HepG2 (cell line): ENCODE data around the gene SAA2. TPM values are rescaled to one million over a fixed set of nuclear protein-coding genes. Genes with fewer than 3 reads are reported as not detected.
A peak's percentile ranks its signal among the peaks of the same experiment; 100 is the strongest.

Experiments used
- DNMT1 ChIP-seq: sonication (generic); formaldehyde crosslinking; IDR thresholded peaks from 2 replicates; pipeline ENCODE4 v1.5.1; 2020; ENCODE audit warnings: mild to moderate bottlenecking, missing genetic modification reagents
- FOXP1 ChIP-seq, 2 experiments: fragments of 450-650 bp in 1 of 2; IDR thresholded peaks; 2 replicates each; pipeline ENCODE4 v1.6.1; 2017 to 2018; ENCODE audit warnings: antibody characterized with exemption in 1 of 2
- GATAD2A ChIP-seq: IDR thresholded peaks from 2 replicates; pipeline ENCODE4 v1.6.1; 2016
- MED1 ChIP-seq: sonication (generic); formaldehyde crosslinking; IDR thresholded peaks from 2 replicates; pipeline ENCODE4 v1.4.0; 2020; ENCODE audit warnings: missing genetic modification reagents
- PHF21A ChIP-seq: sonication (generic); formaldehyde crosslinking; IDR thresholded peaks from 2 replicates; pipeline ENCODE4 v1.5.0; 2020; ENCODE audit warnings: mild to moderate bottlenecking, missing genetic modification reagents
- PTBP1 ChIP-seq: fragments of 200-400 bp; formaldehyde crosslinking; IDR thresholded peaks from 2 replicates; pipeline ENCODE4 v1.6.1; 2018; ENCODE audit warnings: low read length, low read depth; ENCODE audit not compliant: poor library complexity, severe bottlenecking
- REXO4 ChIP-seq: sonication (generic); formaldehyde crosslinking; IDR thresholded peaks from 2 replicates; pipeline ENCODE4 v1.8.0; 2022; ENCODE audit warnings: missing genetic modification reagents, mild to moderate bottlenecking, borderline replicate concordance
- SKI ChIP-seq: fragments of 450-650 bp; IDR thresholded peaks from one replicate; pipeline ENCODE4 v1.6.1; 2018; ENCODE audit warnings: mild to moderate bottlenecking; ENCODE audit not compliant: partially characterized antibody
- SOX6 ChIP-seq, 2 experiments: fragments of 450-650 bp in 1 of 2; sonication (generic) in 1 of 2; formaldehyde crosslinking in 1 of 2; IDR thresholded peaks; 2 replicates each; pipeline versions ENCODE4 v1.4.0 to v1.6.1; 2017 to 2020; ENCODE audit warnings: antibody characterized with exemption in 1 of 2, mild to moderate bottlenecking in 1 of 2, missing genetic modification reagents in 1 of 2
- TEAD3 ChIP-seq: optimal IDR thresholded peaks from 2 replicates; pipeline ENCODE3; 2016; ENCODE audit warnings: borderline replicate concordance
- ZFX ChIP-seq: sonication (generic); formaldehyde crosslinking; IDR thresholded peaks from 2 replicates; pipeline ENCODE4 v1.4.0; 2020; ENCODE audit warnings: mild to moderate bottlenecking, low read depth, missing genetic modification reagents, moderate library complexity
- ZNF205 ChIP-seq: IDR thresholded peaks from 2 replicates; pipeline ENCODE4 v1.6.1; 2018; ENCODE audit warnings: missing biosample characterization, missing genetic modification reagents
- ZNF891 ChIP-seq: sonication (generic); formaldehyde crosslinking; IDR thresholded peaks from 2 replicates; pipeline ENCODE4 v1.5.0; 2020; ENCODE audit warnings: mild to moderate bottlenecking, missing genetic modification reagents
- polyA plus RNA-seq, 8 experiments: library from polyadenylated mRNA; depleted of rRNA in 3 of 8; stranded (reverse) in 7 of 8; unstranded in 1 of 8; fragments of >200 nt; fragmentation: Illumina TruSeq in 4 of 8; extraction: Trizol in 4 of 8; gene quantifications; 2 replicates each; pipeline versions ENCODE4 v1.2.1 to v1.2.3, GENCODE V29; 2011 to 2016; ENCODE audit warnings: low read depth in 4 of 8, missing spikeins in 1 of 8, mixed read lengths in 1 of 8; ENCODE audit not compliant: insufficient read depth in 1 of 8
- total RNA-seq, 5 experiments: library from RNA; depleted of rRNA; stranded (reverse); fragments of >200 nt; fragmentation: Illumina TruSeq; extraction: Trizol; gene quantifications; 2 replicates each; pipeline ENCODE4 v1.2.3, GENCODE V29; 2016; ENCODE audit warnings: low read depth in 1 of 5
- TF ChIP-seq, protein P1 (sequence below): IDR thresholded peaks from 2 replicates; pipeline ENCODE4 v1.6.1; 2016; ENCODE audit warnings: mild to moderate bottlenecking, missing biosample characterization, missing genetic modification reagents
- TF ChIP-seq, protein P2 (sequence below): sonication (generic); formaldehyde crosslinking; IDR thresholded peaks from 2 replicates; pipeline ENCODE4; 2020; ENCODE audit warnings: missing genetic modification reagents, mild to moderate bottlenecking, borderline replicate concordance
- TF ChIP-seq, protein P3 (sequence below): sonication (generic); formaldehyde crosslinking; IDR thresholded peaks from 2 replicates; pipeline ENCODE4 v1.5.0; 2020; ENCODE audit warnings: mild to moderate bottlenecking, missing genetic modification reagents
- TF ChIP-seq, protein P4 (sequence below): sonication (generic); formaldehyde crosslinking; IDR thresholded peaks from 2 replicates; pipeline ENCODE4 v1.8.0; 2022; ENCODE audit warnings: mild to moderate bottlenecking, missing genetic modification reagents, moderate library complexity
- TF ChIP-seq, protein P5 (sequence below): conservative IDR thresholded peaks from 2 replicates; pipeline ENCODE4 v1.6.1; 2018; ENCODE audit warnings: missing genetic modification reagents
- TF ChIP-seq, protein P6 (sequence below): sonication (generic); formaldehyde crosslinking; IDR thresholded peaks from 2 replicates; pipeline ENCODE4 v1.5.1; 2020; ENCODE audit warnings: mild to moderate bottlenecking, missing genetic modification reagents, borderline replicate concordance
- TF ChIP-seq, protein P7 (sequence below): IDR thresholded peaks from 2 replicates; pipeline ENCODE4 v1.6.1; 2016

The SAA2 gene
- total and polyA plus RNA-seq, 2 of the 13 experiments (the other 11 are each of a cell fraction or from before 2014, with no cell fraction given), result 0.27 TPM; not detected in 1

DNA sequence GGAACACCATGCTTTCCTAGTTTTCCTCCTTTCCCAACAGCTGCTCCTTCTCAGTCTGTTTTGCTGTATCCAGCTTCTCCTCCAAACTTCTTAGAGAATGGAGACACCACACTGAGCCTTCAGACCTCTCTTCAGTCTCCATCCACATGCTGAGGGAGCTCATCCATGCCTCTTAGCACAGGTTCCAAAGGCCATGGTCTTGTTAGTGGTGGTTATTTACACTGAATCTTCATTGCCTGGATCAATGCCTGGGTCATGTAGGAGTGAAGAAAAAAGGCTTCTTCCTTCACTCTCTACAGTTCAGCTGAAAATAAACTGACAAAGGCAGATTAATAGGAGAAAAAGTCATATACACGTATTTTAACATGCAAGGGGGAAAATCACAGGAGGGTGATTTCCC lies 8.8 kb downstream of the SAA2 start (continued):
- TF ChIP-seq GATAD2A (CRISPR knock-in tag) (peak; percentile 75), PTBP1 (no peak), PHF21A (CRISPR knock-in tag) (no peak), REXO4 (CRISPR knock-in tag) (no peak), TEAD3 (CRISPR knock-in tag) (peak; percentile 30), SKI (no peak), FOXP1 (IDR thresholded peaks at IDR 0.05) (no peak), FOXP1 (CRISPR knock-in tag; IDR thresholded peaks at IDR 0.05) (peak; percentile 65), ZNF891 (CRISPR knock-in tag) (no peak), SOX6 (IDR thresholded peaks at IDR 0.05) (no peak), SOX6 (CRISPR knock-in tag; IDR thresholded peaks at IDR 0.05) (0 out of 2 replicates have a peak, but pooled peaks have one; percentile 26), MED1 (CRISPR knock-in tag) (peak; percentile 55), ZNF205 (CRISPR knock-in tag) (peak; percentile 22; the same call in 1 of the 2 replicates), ZFX (CRISPR knock-in tag) (no peak; the same call in 1 of the 2 replicates), DNMT1 (CRISPR knock-in tag) (no peak)
- TF ChIP-seq, protein P1, sequence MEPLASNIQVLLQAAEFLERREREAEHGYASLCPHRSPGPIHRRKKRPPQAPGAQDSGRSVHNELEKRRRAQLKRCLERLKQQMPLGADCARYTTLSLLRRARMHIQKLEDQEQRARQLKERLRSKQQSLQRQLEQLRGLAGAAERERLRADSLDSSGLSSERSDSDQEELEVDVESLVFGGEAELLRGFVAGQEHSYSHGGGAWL, result no peak
- TF ChIP-seq, protein P2, sequence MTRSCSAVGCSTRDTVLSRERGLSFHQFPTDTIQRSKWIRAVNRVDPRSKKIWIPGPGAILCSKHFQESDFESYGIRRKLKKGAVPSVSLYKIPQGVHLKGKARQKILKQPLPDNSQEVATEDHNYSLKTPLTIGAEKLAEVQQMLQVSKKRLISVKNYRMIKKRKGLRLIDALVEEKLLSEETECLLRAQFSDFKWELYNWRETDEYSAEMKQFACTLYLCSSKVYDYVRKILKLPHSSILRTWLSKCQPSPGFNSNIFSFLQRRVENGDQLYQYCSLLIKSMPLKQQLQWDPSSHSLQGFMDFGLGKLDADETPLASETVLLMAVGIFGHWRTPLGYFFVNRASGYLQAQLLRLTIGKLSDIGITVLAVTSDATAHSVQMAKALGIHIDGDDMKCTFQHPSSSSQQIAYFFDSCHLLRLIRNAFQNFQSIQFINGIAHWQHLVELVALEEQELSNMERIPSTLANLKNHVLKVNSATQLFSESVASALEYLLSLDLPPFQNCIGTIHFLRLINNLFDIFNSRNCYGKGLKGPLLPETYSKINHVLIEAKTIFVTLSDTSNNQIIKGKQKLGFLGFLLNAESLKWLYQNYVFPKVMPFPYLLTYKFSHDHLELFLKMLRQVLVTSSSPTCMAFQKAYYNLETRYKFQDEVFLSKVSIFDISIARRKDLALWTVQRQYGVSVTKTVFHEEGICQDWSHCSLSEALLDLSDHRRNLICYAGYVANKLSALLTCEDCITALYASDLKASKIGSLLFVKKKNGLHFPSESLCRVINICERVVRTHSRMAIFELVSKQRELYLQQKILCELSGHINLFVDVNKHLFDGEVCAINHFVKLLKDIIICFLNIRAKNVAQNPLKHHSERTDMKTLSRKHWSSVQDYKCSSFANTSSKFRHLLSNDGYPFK (CRISPR knock-in tag), result no peak
- TF ChIP-seq, protein P3, sequence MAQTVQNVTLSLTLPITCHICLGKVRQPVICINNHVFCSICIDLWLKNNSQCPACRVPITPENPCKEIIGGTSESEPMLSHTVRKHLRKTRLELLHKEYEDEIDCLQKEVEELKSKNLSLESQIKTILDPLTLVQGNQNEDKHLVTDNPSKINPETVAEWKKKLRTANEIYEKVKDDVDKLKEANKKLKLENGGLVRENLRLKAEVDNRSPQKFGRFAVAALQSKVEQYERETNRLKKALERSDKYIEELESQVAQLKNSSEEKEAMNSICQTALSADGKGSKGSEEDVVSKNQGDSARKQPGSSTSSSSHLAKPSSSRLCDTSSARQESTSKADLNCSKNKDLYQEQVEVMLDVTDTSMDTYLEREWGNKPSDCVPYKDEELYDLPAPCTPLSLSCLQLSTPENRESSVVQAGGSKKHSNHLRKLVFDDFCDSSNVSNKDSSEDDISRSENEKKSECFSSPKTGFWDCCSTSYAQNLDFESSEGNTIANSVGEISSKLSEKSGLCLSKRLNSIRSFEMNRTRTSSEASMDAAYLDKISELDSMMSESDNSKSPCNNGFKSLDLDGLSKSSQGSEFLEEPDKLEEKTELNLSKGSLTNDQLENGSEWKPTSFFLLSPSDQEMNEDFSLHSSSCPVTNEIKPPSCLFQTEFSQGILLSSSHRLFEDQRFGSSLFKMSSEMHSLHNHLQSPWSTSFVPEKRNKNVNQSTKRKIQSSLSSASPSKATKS (CRISPR knock-in tag), result no peak
- TF ChIP-seq, protein P4, sequence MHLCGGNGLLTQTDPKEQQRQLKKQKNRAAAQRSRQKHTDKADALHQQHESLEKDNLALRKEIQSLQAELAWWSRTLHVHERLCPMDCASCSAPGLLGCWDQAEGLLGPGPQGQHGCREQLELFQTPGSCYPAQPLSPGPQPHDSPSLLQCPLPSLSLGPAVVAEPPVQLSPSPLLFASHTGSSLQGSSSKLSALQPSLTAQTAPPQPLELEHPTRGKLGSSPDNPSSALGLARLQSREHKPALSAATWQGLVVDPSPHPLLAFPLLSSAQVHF (CRISPR knock-in tag), result no peak
- TF ChIP-seq, protein P5, sequence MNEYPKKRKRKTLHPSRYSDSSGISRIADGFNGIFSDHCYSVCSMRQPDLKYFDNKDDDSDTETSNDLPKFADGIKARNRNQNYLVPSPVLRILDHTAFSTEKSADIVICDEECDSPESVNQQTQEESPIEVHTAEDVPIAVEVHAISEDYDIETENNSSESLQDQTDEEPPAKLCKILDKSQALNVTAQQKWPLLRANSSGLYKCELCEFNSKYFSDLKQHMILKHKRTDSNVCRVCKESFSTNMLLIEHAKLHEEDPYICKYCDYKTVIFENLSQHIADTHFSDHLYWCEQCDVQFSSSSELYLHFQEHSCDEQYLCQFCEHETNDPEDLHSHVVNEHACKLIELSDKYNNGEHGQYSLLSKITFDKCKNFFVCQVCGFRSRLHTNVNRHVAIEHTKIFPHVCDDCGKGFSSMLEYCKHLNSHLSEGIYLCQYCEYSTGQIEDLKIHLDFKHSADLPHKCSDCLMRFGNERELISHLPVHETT (CRISPR knock-in tag), result no peak
- TF ChIP-seq, protein P6, sequence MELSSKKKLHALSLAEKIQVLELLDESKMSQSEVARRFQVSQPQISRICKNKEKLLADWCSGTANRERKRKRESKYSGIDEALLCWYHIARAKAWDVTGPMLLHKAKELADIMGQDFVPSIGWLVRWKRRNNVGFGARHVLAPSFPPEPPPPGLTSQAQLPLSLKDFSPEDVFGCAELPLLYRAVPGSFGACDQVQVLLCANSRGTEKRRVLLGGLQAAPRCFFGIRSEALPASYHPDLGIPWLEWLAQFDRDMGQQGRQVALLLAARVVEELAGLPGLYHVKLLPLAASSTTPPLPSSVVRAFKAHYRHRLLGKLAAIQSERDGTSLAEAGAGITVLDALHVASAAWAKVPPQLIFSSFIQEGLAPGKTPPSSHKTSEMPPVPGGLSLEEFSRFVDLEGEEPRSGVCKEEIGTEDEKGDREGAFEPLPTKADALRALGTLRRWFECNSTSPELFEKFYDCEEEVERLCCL (CRISPR knock-in tag), result no peak
- TF ChIP-seq, protein P7, sequence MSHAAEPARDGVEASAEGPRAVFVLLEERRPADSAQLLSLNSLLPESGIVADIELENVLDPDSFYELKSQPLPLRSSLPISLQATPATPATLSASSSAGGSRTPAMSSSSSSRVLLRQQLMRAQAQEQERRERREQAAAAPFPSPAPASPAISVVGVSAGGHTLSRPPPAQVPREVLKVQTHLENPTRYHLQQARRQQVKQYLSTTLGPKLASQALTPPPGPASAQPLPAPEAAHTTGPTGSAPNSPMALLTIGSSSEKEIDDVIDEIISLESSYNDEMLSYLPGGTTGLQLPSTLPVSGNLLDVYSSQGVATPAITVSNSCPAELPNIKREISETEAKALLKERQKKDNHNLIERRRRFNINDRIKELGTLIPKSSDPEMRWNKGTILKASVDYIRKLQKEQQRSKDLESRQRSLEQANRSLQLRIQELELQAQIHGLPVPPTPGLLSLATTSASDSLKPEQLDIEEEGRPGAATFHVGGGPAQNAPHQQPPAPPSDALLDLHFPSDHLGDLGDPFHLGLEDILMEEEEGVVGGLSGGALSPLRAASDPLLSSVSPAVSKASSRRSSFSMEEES (CRISPR knock-in tag), result 0 out of 2 replicates have a peak, but pooled peaks have one; percentile 17
